ENCODE data around the gene PDE6G. TPM values are rescaled to one million over a fixed set of nuclear protein-coding genes. Genes with fewer than 3 reads are reported as not detected.

PDE6G gene
- polyA plus RNA-seq, 3 donors from 2014 or later, result 75.1 to 98.8 (median 81.4) TPM

DNA sequence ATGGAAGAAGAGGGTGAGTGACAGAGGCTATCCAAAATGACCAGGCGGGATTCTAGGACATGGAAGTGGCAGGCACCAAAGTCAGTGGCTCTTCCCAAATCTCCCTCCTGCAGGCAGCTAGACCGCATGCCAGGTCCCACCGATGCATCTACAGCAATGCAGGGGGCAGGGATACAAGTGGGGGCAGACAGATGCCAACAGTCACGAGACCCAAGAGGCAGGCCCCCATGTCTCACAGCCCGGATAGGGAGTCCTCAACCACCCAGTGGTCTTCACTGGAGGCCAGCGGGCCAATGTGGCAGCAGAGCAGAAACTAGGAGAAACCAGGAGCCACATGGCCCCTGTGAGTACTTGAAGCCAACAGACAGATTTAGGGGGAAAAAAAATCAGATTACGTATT lies 39.5 kb downstream of the PDE6G start:
- Mint-ChIP-seq H3K36me3 (peaks cover 0 to 32% (median 7%) of the 10 kb centered on the region in 3 donors), H3K4me1 (peaks cover 16% of the 10 kb centered on the region in 2 donors), H3K4me3 (no peak overlapping the region), H3K27ac (peak overlapping the region in 1 of 6 donors; percentile 67), H3K27me3 (ENCODE audit: low read depth in 3 of 3) (peaks cover 0 to 1% (median 0%) of the 10 kb centered on the region in 3 donors), H3K9me3 (no peaks in the 10 kb centered on the region)
- no peak for DNase-seq

DNA sequence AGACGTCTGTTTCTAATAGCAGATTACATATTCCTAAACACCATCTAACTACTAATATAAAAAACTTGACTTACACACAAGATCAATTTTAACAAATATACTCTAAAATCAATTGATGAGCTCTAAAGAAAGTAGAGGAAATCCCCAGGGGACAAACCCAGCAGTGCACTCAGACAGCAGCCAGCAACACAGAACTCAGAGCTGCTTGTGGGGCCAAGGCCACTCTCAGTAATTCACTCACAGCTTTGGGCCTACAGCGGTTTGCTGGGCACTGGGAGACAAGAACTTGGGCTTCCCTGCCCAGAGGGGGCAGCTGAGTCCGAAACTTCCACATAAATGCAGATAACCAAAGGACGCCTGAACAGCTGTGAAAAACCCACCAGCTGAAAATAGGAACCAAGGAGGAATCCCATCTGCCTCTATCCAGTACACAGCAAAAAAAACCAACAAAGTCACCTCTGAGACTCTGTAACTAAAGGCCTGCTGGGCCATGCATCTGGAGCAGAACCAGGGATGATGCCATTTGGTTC lies 40.9 kb downstream of the PDE6G start:
- Mint-ChIP-seq H3K36me3 (peaks cover 0 to 21% (median 5%) of the 10 kb centered on the region in 3 donors), H3K27ac (peak overlapping the region in 1 of 6 donors; percentile 72), H3K9me3 (no peaks in the 10 kb centered on the region), H3K4me1 (peaks cover 14 to 16% of the 10 kb centered on the region in 2 donors), H3K4me3 (no peak overlapping the region), H3K27me3 (ENCODE audit: low read depth in 3 of 3) (peaks cover 0 to 1% (median 0%) of the 10 kb centered on the region in 3 donors)
- no peak for DNase-seq

DNA sequence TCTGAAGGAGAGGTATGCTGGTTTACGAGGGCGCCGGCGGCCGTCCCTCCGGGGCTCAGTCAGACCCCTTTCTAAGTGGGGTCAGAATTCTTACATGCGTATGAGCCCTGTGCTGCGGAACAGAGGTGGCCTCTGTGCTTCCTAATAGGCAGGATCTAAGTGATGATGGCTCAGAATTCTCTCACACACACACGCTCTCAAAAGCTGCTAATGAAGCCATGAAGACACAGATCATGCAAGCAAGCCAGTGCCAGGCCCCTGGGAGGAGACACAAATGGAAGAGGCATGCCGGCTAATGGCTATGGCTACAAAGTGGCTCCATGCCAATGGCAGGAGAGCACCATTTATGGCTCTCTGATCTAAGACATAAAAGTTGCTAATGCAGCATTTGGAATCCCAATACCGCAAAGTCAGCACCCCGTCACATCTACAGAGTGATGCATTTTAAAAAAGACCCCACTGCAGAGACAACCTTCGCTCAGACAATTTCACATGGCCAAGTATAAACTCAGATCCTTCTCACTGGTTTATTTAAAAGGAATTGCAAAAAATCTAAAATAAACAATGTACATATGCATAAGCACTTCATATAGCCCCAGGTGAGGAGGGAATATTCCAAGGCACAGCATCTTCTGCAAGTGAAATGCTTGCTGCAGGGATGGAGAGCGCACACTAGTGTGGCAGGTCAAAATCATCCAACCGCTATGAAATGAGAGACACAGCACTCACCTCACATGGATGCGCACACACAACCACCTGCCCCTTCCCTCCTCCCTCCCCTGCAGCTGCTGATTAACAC lies 44.0 kb downstream of the PDE6G start:
- Mint-ChIP-seq H3K4me3 (no peak overlapping the region), H3K4me1 (peaks cover 27 to 31% of the 10 kb centered on the region in 2 donors), H3K36me3 (peaks cover 0 to 26% (median 13%) of the 10 kb centered on the region in 3 donors), H3K27me3 (ENCODE audit: low read depth in 3 of 3) (peaks cover 0 to 5% (median 0%) of the 10 kb centered on the region in 3 donors), H3K9me3 (no peaks in the 10 kb centered on the region), H3K27ac (no peak overlapping the region)
- DNase-seq, result no peak

DNA sequence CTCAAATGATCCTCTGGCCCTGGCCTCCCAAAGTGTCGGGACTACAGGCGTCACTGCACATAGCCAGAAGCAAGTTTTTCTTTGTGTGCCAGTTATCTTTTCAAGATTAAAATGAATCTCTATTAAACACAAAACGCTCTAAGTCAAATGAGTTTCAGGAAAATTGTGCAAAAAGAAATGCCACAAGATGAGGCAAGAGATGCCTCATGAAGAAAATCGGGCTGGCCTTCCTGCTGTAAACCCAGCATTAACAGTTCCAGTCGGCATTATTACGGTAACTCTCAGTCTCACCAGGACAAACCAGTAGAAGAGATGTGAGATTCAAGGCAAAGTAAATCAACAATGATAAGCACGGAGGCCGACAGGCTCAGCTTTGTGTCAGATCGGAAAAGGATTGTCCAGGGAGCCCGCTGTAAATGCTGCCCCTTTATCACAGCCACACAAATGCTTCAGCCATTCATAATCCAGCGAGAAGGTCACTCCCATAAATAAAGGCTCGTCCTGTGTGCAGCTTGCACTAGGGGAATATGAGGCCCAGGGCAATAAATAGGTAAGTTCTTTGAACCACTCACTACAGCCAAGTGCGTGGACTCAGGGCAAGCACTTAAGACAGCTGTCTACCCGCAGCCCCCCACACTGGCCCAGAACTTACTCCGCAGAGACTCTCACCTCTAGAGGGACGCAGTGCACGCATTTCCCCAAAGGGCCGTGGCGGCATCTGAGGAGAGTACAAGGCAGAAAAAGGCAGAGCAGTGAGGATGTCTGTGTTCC lies 46.6 kb downstream of the PDE6G start:
- Mint-ChIP-seq H3K9me3 (no peaks in the 10 kb centered on the region), H3K36me3 (peaks cover 4 to 32% (median 9%) of the 10 kb centered on the region in 3 donors), H3K4me1 (peaks cover 19 to 20% of the 10 kb centered on the region in 2 donors), H3K27me3 (ENCODE audit: low read depth in 3 of 3) (peaks cover 0 to 5% (median 0%) of the 10 kb centered on the region in 3 donors), H3K4me3 (no peak overlapping the region), H3K27ac (peak overlapping the region in 3 of 6 donors; percentile 9 to 65 (median 55))
- no peak for DNase-seq

DNA sequence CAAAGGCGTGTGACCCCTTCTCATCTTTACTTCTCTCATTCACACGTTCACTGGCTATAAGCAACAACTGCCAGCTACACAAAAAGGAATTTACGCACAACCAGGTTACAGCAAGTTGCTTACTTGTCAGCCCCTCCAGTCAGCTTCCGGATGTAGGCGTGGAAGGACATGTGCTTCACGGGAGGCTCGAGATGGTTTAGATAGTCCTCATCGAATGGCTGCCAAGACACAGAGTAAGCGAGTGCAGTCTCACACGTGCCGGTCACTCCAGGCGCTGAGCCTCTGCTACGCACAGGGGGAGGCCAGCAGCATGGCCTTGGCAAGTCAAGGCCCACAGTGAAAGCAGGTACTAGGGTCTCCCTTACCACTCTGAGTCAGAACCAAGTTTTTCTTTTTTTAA lies 47.7 kb downstream of the PDE6G start:
- Mint-ChIP-seq H3K4me1 (peaks cover 13 to 15% of the 10 kb centered on the region in 2 donors), H3K9me3 (no peaks in the 10 kb centered on the region), H3K36me3 (peaks cover 9 to 38% (median 14%) of the 10 kb centered on the region in 3 donors), H3K4me3 (no peak overlapping the region), H3K27ac (peak overlapping the region in 3 of 6 donors; percentile 23 to 64 (median 29)), H3K27me3 (ENCODE audit: low read depth in 3 of 3) (peaks cover 0 to 5% (median 0%) of the 10 kb centered on the region in 3 donors)
- no peak for DNase-seq

DNA sequence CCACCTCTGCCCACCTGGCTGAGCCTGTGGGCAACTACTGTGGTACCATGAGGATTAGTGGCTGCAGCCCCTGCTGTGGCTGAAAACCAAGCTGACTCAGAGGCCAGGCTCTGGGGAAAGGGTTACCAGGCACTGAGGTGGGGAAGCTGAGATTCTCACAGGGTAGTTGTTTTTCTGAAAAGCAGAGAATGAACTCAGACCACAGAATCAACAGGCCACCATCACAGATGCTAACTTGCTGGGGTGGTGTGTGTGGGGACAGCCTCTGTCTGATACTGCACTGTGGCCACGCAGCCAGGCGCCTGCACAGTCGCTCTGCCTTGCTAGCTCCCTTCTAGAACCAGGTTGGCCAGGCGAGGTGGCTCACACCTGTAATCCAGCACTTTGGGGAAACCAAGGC lies 48.3 kb downstream of the PDE6G start:
- Mint-ChIP-seq H3K27me3 (ENCODE audit: low read depth in 3 of 3) (peaks cover 0 to 5% (median 0%) of the 10 kb centered on the region in 3 donors), H3K4me1 (peaks cover 13 to 15% of the 10 kb centered on the region in 2 donors), H3K4me3 (no peak overlapping the region), H3K9me3 (no peaks in the 10 kb centered on the region), H3K36me3 (peaks cover 9 to 34% (median 14%) of the 10 kb centered on the region in 3 donors), H3K27ac (peak overlapping the region in 2 of 6 donors; percentile 13 to 17)
- peak in 1 of 3 donors; percentile 12 for DNase-seq

DNA sequence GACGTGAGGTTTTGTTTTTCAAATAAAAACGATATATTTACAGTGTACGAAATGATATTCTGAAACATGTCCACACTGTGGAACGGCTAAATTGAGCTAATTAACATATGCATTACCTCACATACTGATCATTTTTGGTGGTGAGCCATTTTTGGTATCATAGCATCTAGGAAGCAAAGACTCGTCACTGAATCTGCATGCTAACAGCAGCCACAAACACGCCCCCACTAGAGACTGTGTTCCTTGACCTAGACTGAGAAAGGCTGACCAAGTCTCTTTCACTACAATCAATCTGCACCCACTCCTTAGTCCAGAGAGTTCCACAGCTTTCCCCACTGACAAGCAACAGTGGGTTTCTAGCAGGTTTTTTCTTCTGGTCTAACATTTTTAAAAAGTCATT lies 48.9 kb downstream of the PDE6G start:
- no peaks in the 10 kb centered on the region for H3K9me3 Mint-ChIP-seq

DNA sequence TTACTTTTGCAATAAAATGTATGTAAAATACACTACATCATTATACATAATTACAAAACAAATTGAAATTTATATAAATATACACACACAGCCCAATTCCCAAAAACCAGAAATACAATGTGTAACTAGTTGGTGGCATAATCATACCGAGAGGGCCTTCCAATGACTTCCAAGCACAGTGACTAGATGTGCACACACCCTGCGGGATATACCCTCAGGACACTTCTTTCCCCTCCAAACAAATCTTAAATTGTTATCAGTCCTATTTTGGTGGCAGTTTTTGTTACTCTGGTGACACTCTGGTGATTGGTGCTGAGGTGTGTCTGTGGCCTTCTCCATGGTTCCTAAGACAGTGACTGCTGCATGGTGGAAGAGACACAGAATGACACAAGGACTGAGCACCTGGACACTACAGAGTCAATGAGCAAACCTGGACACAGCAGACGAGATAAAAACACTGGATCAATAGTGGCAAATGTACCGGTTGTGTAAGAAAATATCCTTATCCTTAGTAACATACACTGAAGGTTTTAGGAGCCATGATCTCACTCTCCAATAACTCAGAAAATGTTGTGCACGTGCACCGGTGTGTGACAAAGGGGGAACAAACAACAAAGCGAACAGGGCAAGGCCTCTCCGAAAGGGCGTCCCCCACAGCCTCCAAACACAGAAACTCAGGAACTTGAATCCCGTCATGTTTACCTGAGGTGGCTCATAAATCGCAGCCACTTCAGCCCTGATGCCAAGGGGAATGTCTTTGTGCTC lies 52.3 kb downstream of the PDE6G start:
- Mint-ChIP-seq H3K9me3 (no peaks in the 10 kb centered on the region), H3K27ac (no peak overlapping the region), H3K27me3 (ENCODE audit: low read depth in 3 of 3) (peaks cover 0 to 3% (median 0%) of the 10 kb centered on the region in 3 donors), H3K36me3 (peaks cover 15 to 33% (median 15%) of the 10 kb centered on the region in 3 donors), H3K4me1 (peaks cover 8 to 13% of the 10 kb centered on the region in 2 donors), H3K4me3 (no peak overlapping the region)
- DNase-seq, result no peak

More for the DNA sequence above, 48.9 kb downstream of the PDE6G start:
- no peak for DNase-seq
- Mint-ChIP-seq H3K27ac (peak overlapping the region in 2 of 6 donors; percentile 13 to 17), H3K4me1 (peaks cover 13 to 15% of the 10 kb centered on the region in 2 donors), H3K27me3 (ENCODE audit: low read depth in 3 of 3) (peaks cover 0 to 5% (median 0%) of the 10 kb centered on the region in 3 donors), H3K4me3 (no peak overlapping the region), H3K36me3 (peaks cover 9 to 32% (median 14%) of the 10 kb centered on the region in 3 donors)

DNA sequence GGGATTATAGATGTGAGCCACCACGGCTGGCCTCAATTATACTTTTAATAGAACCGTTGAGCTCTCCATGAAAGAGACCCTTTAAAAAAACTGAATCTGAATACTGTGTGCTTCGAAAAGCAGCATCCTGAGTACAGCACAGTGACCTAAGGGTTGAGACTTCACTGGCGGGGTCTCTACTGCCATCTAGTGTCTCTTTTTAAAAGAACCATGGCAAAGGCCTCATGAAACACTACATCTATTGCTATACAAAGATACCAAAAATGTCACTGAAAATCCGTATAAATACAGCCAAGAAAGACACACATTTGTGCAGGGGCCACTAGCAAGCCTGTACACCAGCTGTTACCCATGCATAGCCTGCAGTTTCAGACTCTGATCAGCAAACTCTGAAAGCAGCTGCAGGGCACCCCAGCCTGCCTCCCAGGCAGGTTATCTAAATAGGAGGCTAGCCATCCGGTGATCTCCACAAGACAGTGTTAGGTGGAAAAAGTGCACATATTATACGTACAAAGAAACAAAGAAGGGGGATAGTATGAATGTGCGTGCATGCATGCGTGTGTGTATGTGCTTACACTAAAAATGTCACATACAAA lies 54.7 kb downstream of the PDE6G start:
- H3K27me3 Mint-ChIP-seq (ENCODE audit: low read depth in 3 of 3), result no peaks in the 10 kb centered on the region
- DNase-seq, result peak; percentile 40 to 57 (median 53)
- H3K4me1 Mint-ChIP-seq, result peaks cover 2 to 14% of the 10 kb centered on the region in 2 donors
- no peaks in the 10 kb centered on the region for H3K9me3 Mint-ChIP-seq
- H3K36me3 Mint-ChIP-seq, result peaks cover 10 to 38% (median 19%) of the 10 kb centered on the region in 3 donors
- no peak overlapping the region for H3K4me3 Mint-ChIP-seq
- H3K27ac Mint-ChIP-seq, result peak overlapping the region in 2 of 6 donors; percentile 28 to 79

Other genes starting within 250 kb of the PDE6G start
- 1,000 to 10,000 TPM; 1,637 to 3,074 (median 2,788) TPM for gene ACTG1, start 143.7 kb downstream of the PDE6G start, polyA plus RNA-seq
- gene FSCN2, start 128.2 kb downstream of the PDE6G start, polyA plus RNA-seq, result under 1 TPM in 1 of 3 donors, not detected in 2; 0.23 TPM
- gene FAAP100, start 104.2 kb downstream of the PDE6G start, polyA plus RNA-seq, result 10 to 100 TPM; 11.4 to 25.0 (median 14.5) TPM
- 10 to 100 TPM; 51.0 to 73.9 (median 60.3) TPM for gene NPLOC4, start 19.4 kb downstream of the PDE6G start, polyA plus RNA-seq
- under 1 TPM in 2 of 3 donors, not detected in 1; 0.48 to 0.63 TPM for gene TSPAN10, start 19.3 kb downstream of the PDE6G start, polyA plus RNA-seq
- 10 to 100 TPM; 66.4 to 97.9 (median 93.9) TPM for gene OXLD1, start 10.1 kb upstream of the PDE6G start, polyA plus RNA-seq
- gene CCDC137, start 10.2 kb upstream of the PDE6G start, polyA plus RNA-seq, result 10 to 100 TPM in 1 of 3 donors, 1 to 10 TPM in 2; 1.8 to 21.7 (median 6.1) TPM
- gene ARL16, start 27.3 kb upstream of the PDE6G start, polyA plus RNA-seq, result 10 to 100 TPM; 31.1 to 75.2 (median 61.8) TPM
- 10 to 100 TPM; 12.4 to 40.4 (median 17.3) TPM for gene HGS, start 27.5 kb upstream of the PDE6G start, polyA plus RNA-seq
- gene MRPL12, start 46.8 kb upstream of the PDE6G start, polyA plus RNA-seq, result 10 to 100 TPM; 43.1 to 79.4 (median 58.7) TPM
- 1 to 10 TPM; 5.6 to 7.5 (median 5.9) TPM for gene SLC25A10, start 55.7 kb upstream of the PDE6G start, polyA plus RNA-seq
- gene GCGR, start 147.6 kb upstream of the PDE6G start, polyA plus RNA-seq, result not detected
- gene MCRIP1, start 176.7 kb upstream of the PDE6G start, polyA plus RNA-seq, result 100 to 1,000 TPM; 112 to 178 (median 124) TPM
- gene PPP1R27, start 178.5 kb upstream of the PDE6G start, polyA plus RNA-seq, result not detected
- 100 to 1,000 TPM; 365 to 534 (median 475) TPM for gene P4HB, start 204.0 kb upstream of the PDE6G start, polyA plus RNA-seq
- 100 to 1,000 TPM; 100 to 245 (median 133) TPM for gene ARHGDIA, start 214.8 kb upstream of the PDE6G start, polyA plus RNA-seq
- 10 to 100 TPM; 36.2 to 63.3 (median 40.1) TPM for gene ALYREF, start 235.0 kb upstream of the PDE6G start, polyA plus RNA-seq
- gene ANAPC11, start 235.2 kb upstream of the PDE6G start, polyA plus RNA-seq, result 100 to 1,000 TPM; 339 to 578 (median 348) TPM
- not detected for gene NPB, start 245.7 kb upstream of the PDE6G start, polyA plus RNA-seq

Data from immature natural killer cell (primary cell).